ENCODE measurements around the gene CORO7. TPM values are rescaled to one million over a fixed set of nuclear protein-coding genes. Genes with fewer than 3 reads are reported as not detected.

CORO7 gene
- polyA plus RNA-seq, 1 donor from 2014 or later = 57.6 TPM

GRCh38 chr16:4381935-4382794, 34.2 kb downstream of the CORO7 start:
- H3K27me3 ChIP-seq (ENCODE audit: insufficient read depth, low read depth, low read length) = no peaks in the 10 kb centered on the region
- H3K36me3 ChIP-seq (ENCODE audit: insufficient read depth, low read length) = no peaks in the 10 kb centered on the region
- no peaks in the 10 kb centered on the region for H3K79me2 ChIP-seq (replicated peaks; ENCODE audit: insufficient read depth, low read length)
- H2AFZ ChIP-seq (ENCODE audit: low read depth, low read length) = no peak overlapping the region
- no peaks in the 10 kb centered on the region for H3F3A ChIP-seq (ENCODE audit: insufficient read depth, low read length, poor library complexity, severe bottlenecking)
- no peaks in the 10 kb centered on the region for H4K20me1 ChIP-seq (ENCODE audit: insufficient read depth)
- H3K9ac ChIP-seq (ENCODE audit: low read length) = no peak overlapping the region
- no peaks in the 10 kb centered on the region for H3K9me2 ChIP-seq (ENCODE audit: insufficient read depth, low read length)
- H3K4me2 ChIP-seq (ENCODE audit: low read length) = no peak overlapping the region
- no peak overlapping the region for H3K27ac ChIP-seq (ENCODE audit: low read length)
- TF ChIP-seq MXI1 (conservative IDR thresholded peaks at IDR 0.05; ENCODE audit: poor library complexity, severe bottlenecking) (no peak), EP300 (conservative IDR thresholded peaks at IDR 0.05; ENCODE audit: poor library complexity, severe bottlenecking) (no peak)
- H3K4me3 ChIP-seq (ENCODE audit: low read length) = no peak overlapping the region
- no peaks in the 10 kb centered on the region for H3K9me3 ChIP-seq (ENCODE audit: low read length)

- Histone ChIP-seq H3K36me3 (ENCODE audit: insufficient read depth, low read length) (no peaks in the 10 kb centered on the region), H4K20me1 (ENCODE audit: insufficient read depth) (no peaks in the 10 kb centered on the region)
- no peak for TF ChIP-seq EZH2 (IDR thresholded peaks at IDR 0.05; ENCODE audit: borderline replicate concordance, insufficient read depth, low read length, poor library complexity, severe bottlenecking)
- TF ChIP-seq MXI1 (conservative IDR thresholded peaks at IDR 0.05; ENCODE audit: poor library complexity, severe bottlenecking) = no peak
- TF ChIP-seq REST (IDR thresholded peaks at IDR 0.05; ENCODE audit: borderline replicate concordance) = no peak
- no peak for TF ChIP-seq EP300 (conservative IDR thresholded peaks at IDR 0.05; ENCODE audit: poor library complexity, severe bottlenecking)
- TF ChIP-seq TAF1 (IDR thresholded peaks at IDR 0.05; ENCODE audit: low read depth) = no peak
- no peak for TF ChIP-seq CTCF (IDR thresholded peaks at IDR 0.05; ENCODE audit: poor library complexity, severe bottlenecking)
- no peak for TF ChIP-seq RAD21 (conservative IDR thresholded peaks at IDR 0.05)
- no peak for TF ChIP-seq POLR2AphosphoS5 (IDR thresholded peaks at IDR 0.05)
- TF ChIP-seq SMC3 (conservative IDR thresholded peaks at IDR 0.05; ENCODE audit: poor library complexity) = no peak
Observed at GRCh38 chr16:4381072-4381934, 35.1 kb downstream of the CORO7 start.

More at GRCh38 chr16:4381072-4381934, 35.1 kb downstream of the CORO7 start:
- Histone ChIP-seq H3K4me2 (ENCODE audit: low read length) (no peak overlapping the region), H2AFZ (ENCODE audit: low read depth, low read length) (no peak overlapping the region), H3K9ac (ENCODE audit: low read length) (no peak overlapping the region), H3K27ac (ENCODE audit: low read length) (no peak overlapping the region), H3K27me3 (ENCODE audit: insufficient read depth, low read depth, low read length) (no peaks in the 10 kb centered on the region), H3K4me3 (ENCODE audit: low read length) (no peak overlapping the region), H3K79me2 (replicated peaks; ENCODE audit: insufficient read depth, low read length) (no peaks in the 10 kb centered on the region), H3K9me3 (ENCODE audit: low read length) (no peaks in the 10 kb centered on the region), H3F3A (ENCODE audit: insufficient read depth, low read length, poor library complexity, severe bottlenecking) (no peaks in the 10 kb centered on the region), H3K9me2 (ENCODE audit: insufficient read depth, low read length) (no peaks in the 10 kb centered on the region)

All from neural cell (in vitro differentiated cells).